OCI-LY3 (cell line): ENCODE data around the gene YAF2.
"Not testable (repeated sequence)": the region's sequence is repeated elsewhere in the genome, so short reads cannot be mapped to it uniquely, and the experiment has no call there.

Experiments
- H2AFZ ChIP-seq: fragments of 200-600, 300-600 bp; shearing (Covaris generic); 2 replicates; pipeline ENCODE4 v1.6.0; 2014; ENCODE audit warnings: antibody characterized with exemption, low read depth, low read length
- H3K27ac ChIP-seq: fragments of 200-600, 300-600 bp; sonication (generic); 2 replicates; pipeline ENCODE4 v1.5.1; 2014; ENCODE audit warnings: mild to moderate bottlenecking, low read length, moderate library complexity, mixed read lengths
- H3K27me3 ChIP-seq: fragments of 200-600, 300-600 bp; sonication (generic); 2 replicates; pipeline ENCODE4 v1.6.1; 2014; ENCODE audit warnings: low read depth, low read length, mixed read lengths
- H3K36me3 ChIP-seq: fragments of 200-600, 300-600 bp; sonication (generic); replicated peaks from 2 replicates; pipeline ENCODE3; 2014; ENCODE audit warnings: low read depth, low read length, mixed read lengths
- H3K4me1 ChIP-seq: fragments of 300-600, 200-600 bp; sonication (generic); 2 replicates; pipeline ENCODE4 v1.6.1; 2014; ENCODE audit warnings: low read length, mixed read lengths
- H3K4me2 ChIP-seq: fragments of 200-600, 300-600 bp; sonication (generic); 2 replicates; pipeline ENCODE4 v1.6.1; 2014; ENCODE audit warnings: low read length, mixed read lengths
- H3K4me3 ChIP-seq: fragments of 300-600, 200-600 bp; sonication (generic); 2 replicates; pipeline ENCODE4 v1.5.1; 2014; ENCODE audit warnings: antibody characterized with exemption, mild to moderate bottlenecking, low read length, moderate library complexity
- H3K79me2 ChIP-seq: fragments of 300-600, 200-600 bp; shearing (Covaris generic); 2 replicates; pipeline ENCODE4 v1.6.1; 2014; ENCODE audit warnings: mild to moderate bottlenecking, low read length, mixed read lengths
- H3K9ac ChIP-seq: fragments of 300-600, 200-600 bp; shearing (Covaris generic); 2 replicates; pipeline ENCODE4 v1.6.0; 2014; ENCODE audit warnings: mild to moderate bottlenecking, low read length, moderate library complexity
- H3K9me3 ChIP-seq: fragments of 200-600, 300-600 bp; shearing (Covaris generic); 2 replicates; pipeline ENCODE4 v1.6.1; 2014; ENCODE audit warnings: low read length, mixed read lengths; ENCODE audit not compliant: insufficient read depth
- H4K20me1 ChIP-seq: fragments of 200-600, 300-600 bp; sonication (generic); 2 replicates; pipeline ENCODE4 v1.6.1; 2016; ENCODE audit warnings: low read length, mixed read lengths; ENCODE audit not compliant: insufficient read depth
- EZH2phosphoT487 ChIP-seq: fragments of 200-600 bp; shearing (Covaris generic); IDR thresholded peaks from 2 replicates; pipeline ENCODE4 v1.6.1; 2018; ENCODE audit warnings: antibody characterized with exemption, mixed run types, low read depth
- TF ChIP-seq, protein P1 (sequence below): fragments of 200-600, 300-600 bp; sonication (generic); IDR thresholded peaks from 2 replicates; pipeline ENCODE4 v1.5.1; 2014; ENCODE audit warnings: antibody characterized with exemption, low read length, low read depth

The YAF2 gene

DNA sequence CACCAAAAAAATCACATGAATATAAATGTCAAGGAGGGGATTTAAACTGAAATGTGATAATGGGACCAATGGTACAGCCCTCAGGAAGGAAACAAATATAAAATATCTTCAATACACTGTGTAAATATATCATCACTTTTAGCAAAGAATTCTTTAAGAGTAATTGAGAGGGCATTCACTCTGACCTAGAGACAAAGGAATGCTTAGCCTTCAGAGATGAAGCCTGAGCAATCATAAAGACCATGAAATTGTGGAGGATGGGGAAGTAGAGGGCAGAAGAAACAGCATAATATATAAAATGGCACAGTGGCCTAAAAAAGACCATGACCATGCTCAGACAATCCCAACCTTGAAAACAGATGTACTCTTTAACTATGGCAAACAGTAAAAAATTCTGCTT, 20.4 kb downstream of the YAF2 start:
- H3K4me2 ChIP-seq, result no peak overlapping the region
- TF ChIP-seq, protein P1, sequence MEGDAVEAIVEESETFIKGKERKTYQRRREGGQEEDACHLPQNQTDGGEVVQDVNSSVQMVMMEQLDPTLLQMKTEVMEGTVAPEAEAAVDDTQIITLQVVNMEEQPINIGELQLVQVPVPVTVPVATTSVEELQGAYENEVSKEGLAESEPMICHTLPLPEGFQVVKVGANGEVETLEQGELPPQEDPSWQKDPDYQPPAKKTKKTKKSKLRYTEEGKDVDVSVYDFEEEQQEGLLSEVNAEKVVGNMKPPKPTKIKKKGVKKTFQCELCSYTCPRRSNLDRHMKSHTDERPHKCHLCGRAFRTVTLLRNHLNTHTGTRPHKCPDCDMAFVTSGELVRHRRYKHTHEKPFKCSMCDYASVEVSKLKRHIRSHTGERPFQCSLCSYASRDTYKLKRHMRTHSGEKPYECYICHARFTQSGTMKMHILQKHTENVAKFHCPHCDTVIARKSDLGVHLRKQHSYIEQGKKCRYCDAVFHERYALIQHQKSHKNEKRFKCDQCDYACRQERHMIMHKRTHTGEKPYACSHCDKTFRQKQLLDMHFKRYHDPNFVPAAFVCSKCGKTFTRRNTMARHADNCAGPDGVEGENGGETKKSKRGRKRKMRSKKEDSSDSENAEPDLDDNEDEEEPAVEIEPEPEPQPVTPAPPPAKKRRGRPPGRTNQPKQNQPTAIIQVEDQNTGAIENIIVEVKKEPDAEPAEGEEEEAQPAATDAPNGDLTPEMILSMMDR, result no peak
- TF ChIP-seq EZH2phosphoT487, result no peak
- no peaks in the 10 kb centered on the region for H3K27me3 ChIP-seq
- no peak overlapping the region for H2AFZ ChIP-seq
- H3K4me3 ChIP-seq, result no peak overlapping the region
- no peaks in the 10 kb centered on the region for H3K36me3 ChIP-seq
- H3K27ac ChIP-seq, result no peak overlapping the region
- H4K20me1 ChIP-seq, result 0 out of 2 replicates have a peak, but pooled peaks cover 11% of the 10 kb centered on the region
- H3K79me2 ChIP-seq, result peaks cover 55% of the 10 kb centered on the region
- H3K9ac ChIP-seq, result no peak overlapping the region
- H3K4me1 ChIP-seq, result no peaks in the 10 kb centered on the region
- H3K9me3 ChIP-seq, result no peaks in the 10 kb centered on the region

GRCh38 chr12:42216737-42217136, 21.3 kb downstream of the YAF2 start:
- H3K4me3 ChIP-seq, result no peak overlapping the region
- H3K9me3 ChIP-seq, result no peaks in the 10 kb centered on the region
- no peak overlapping the region for H2AFZ ChIP-seq
- no peaks in the 10 kb centered on the region for H3K27me3 ChIP-seq
- H4K20me1 ChIP-seq, result 0 out of 2 replicates have a peak, but pooled peaks cover 11% of the 10 kb centered on the region
- no peaks in the 10 kb centered on the region for H3K36me3 ChIP-seq
- H3K4me2 ChIP-seq, result no peak overlapping the region
- no peak overlapping the region for H3K27ac ChIP-seq
- no peaks in the 10 kb centered on the region for H3K4me1 ChIP-seq
- no peak overlapping the region for H3K9ac ChIP-seq
- TF ChIP-seq, protein P1, result no peak
- no peak for TF ChIP-seq EZH2phosphoT487
- H3K79me2 ChIP-seq, result peaks cover 48% of the 10 kb centered on the region

DNA sequence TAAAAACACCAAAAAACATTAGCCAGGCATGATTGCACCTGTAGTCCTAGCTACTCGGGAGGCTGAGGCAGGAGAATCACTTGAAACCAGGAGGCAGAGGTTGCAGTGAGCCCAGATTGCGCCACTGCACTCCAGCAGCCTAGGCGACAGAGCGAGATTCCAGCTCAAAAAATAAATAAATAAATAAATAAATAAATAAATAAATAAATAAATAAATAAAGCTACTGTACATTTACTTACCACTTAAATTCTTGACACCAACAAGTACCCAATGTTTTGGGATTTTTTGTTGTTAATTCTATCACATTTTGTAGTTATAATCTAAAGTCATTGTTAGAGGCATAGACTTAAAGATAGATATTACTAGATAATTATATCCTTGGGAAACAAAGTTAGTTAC, 22.3 kb downstream of the YAF2 start:
- not testable (repeated sequence) for H3K27ac ChIP-seq, H3K4me3 ChIP-seq, H3K9ac ChIP-seq, H3K9me3 ChIP-seq, H3K4me2 ChIP-seq, H3K4me1 ChIP-seq, H4K20me1 ChIP-seq, H3K36me3 ChIP-seq, H3K27me3 ChIP-seq, H2AFZ ChIP-seq
- H3K79me2 ChIP-seq, result peaks cover 40% of the 10 kb centered on the region

- H3K4me3 ChIP-seq, result no peak overlapping the region
- H3K27ac ChIP-seq, result no peak overlapping the region
- peaks cover 6% of the 10 kb centered on the region for H3K36me3 ChIP-seq
- H3K4me2 ChIP-seq, result no peak overlapping the region
- no peaks in the 10 kb centered on the region for H3K27me3 ChIP-seq
- H3K4me1 ChIP-seq, result no peaks in the 10 kb centered on the region
- no peak overlapping the region for H2AFZ ChIP-seq
- no peak overlapping the region for H3K9ac ChIP-seq
- H3K9me3 ChIP-seq, result no peaks in the 10 kb centered on the region
- no peak for TF ChIP-seq EZH2phosphoT487
- TF ChIP-seq, protein P1, result no peak
- 0 out of 2 replicates have a peak, but pooled peaks cover 2% of the 10 kb centered on the region for H4K20me1 ChIP-seq
- peaks cover 29% of the 10 kb centered on the region for H3K79me2 ChIP-seq
These were observed 24.1 kb downstream of the YAF2 start for GRCh38 chr12:42213954-42214426.
